Activated CD8-positive, alpha-beta memory T cell treated with anti-CD3 and anti-CD28 coated beads, Interleukin-2, amount 50 U/mL, for 24 hours (primary cell): ENCODE results near the gene ABCF3.

Experiments
- DNase-seq: peaks from one replicate; pipeline ENCODE4 v3.0.0-alpha.2; 2020; ENCODE audit errors: extremely low read depth

The ABCF3 gene

GRCh38 chr3:184168363-184169120 is 17.5 kb upstream of the ABCF3 start:
- DNase-seq: no peak

DNA sequence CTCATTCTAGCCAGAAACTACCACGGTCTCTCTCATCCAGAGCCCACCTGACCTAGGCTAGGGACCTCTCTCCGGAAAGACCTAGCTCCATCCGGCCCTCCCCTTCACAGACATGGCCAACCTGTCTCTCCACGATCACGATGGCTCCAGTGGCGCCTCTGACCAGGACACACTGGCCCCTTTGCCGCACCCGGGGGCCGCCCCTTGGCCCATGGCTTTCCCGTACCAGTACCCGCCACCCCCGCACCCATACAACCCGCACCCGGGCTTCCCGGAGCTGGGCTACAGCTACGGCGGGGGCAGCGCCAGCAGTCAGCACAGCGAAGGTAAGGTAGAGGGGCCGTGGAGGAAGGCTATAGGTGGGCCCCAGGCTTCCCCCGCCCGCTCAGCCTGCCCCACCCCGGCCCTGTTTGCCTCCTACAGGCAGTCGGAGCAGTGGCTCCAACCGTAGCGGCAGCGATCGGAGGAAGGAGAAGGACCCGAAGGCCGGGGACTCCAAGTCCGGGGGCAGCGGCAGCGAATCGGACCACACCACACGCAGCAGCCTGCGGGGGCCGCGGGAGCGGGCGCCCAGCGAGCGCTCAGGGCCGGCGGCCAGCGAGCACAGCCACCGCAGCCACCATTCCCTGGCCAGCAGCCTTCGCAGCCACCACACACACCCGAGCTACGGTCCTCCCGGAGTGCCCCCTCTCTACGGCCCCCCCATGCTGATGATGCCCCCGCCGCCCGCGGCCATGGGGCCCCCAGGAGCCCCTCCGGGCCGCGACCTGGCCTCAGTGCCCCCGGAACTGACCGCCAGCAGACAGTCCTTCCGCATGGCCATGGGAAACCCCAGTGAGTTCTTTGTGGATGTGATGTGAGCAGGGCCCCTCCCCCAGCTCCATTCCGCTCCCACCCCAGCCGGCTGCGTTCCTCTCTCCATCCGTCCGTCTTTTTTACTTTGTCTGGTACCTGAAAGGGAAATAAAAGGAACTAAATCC is 15.8 kb upstream of the ABCF3 start:
- no peak for DNase-seq

GRCh38 chr3:184171562-184171961 is 14.4 kb upstream of the ABCF3 start:
- no peak for DNase-seq

GRCh38 chr3:184172681-184173373 is 13.2 kb upstream of the ABCF3 start:
- DNase-seq: no peak

DNA sequence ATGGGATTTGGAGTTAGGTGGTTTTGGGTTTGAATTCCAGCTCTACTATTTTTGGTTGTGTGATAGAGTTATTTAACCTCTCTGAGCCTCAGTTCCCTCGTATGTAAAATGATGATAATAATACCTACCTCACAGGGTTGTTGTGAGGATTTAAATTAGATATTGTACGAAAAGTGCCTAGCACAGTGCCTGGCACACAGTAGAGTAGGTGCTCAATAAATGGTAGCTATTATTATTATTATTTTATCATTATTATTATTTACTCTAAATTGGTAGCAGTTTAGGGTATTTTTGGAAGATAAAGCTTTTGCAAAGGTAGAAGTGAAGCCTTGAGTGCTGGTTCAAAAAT is 12.7 kb upstream of the ABCF3 start:
- DNase-seq: no peak

GRCh38 chr3:184174284-184174645 is 11.7 kb upstream of the ABCF3 start:
- no peak for DNase-seq

DNA sequence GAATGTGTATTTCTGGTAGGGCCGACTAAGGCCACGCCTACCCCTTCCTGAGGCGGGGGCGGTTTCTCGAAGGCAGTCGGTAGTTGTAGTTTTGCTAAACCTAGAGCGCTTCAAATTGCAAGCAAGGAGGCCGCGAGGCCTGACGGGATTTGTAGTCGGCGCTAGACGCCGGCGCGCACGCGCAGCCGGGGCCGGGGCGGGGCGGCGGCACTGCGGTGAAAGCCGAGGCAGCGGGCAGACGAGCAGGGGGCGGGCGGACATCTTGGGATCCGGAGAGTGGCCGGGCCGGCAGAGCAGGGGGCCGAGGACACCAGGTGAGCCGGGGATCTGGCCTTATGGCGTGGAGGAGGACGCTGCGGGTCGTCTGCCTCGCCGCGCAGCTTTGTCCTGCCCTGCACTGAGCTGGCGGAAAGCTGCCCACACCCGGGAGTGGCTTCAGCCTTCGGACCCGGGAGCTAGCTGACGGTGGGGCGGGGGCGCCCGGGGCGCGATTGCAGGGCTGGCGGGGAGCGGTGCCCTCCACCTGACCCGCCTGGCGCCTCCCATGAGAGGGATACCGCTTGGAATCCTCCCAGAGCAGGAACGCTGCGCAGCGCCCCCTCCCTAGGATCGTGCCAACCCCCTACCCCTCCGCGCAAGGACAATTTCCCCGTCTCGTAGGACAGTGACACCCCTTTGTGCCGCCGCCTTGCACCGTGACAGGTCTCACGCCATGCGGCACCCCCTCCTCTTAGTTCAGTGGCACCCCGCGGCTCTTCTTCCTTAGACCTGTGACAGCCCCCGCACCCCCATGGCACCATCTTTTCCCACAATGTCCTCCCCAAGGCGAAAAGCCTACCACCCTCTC is 11.1 kb upstream of the ABCF3 start, which contains the start of gene AP2M1:
Gene AP2M1, plus strand, starts transcription at position 210 of the 847 bp plus-strand sequence. CDS start 2,139 bp downstream, outside the sequence.
- DNase-seq: peak; percentile 90

DNA sequence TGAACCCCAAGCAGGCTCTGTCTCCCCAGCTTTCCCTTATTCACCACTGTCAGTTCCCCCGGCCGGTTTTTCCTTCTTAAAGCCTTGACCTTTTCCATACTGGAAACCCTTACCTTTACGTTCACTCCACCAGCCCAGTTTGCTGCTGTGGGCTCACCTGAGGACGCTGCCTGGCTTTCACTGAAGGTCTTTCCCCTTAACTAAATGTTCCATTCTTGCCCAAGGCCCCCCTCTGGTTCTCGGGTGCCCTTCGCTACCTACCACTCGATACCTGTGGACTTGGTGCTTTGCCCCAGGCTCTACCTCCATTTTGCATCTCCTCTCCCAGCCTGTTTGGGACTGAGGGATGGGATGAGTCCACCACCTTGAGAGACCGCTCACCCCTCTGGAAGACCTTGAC is 10.5 kb upstream of the ABCF3 start:
- no peak for DNase-seq

GRCh38 chr3:184175981-184176376 is 10.0 kb upstream of the ABCF3 start:
- no peak for DNase-seq

DNA sequence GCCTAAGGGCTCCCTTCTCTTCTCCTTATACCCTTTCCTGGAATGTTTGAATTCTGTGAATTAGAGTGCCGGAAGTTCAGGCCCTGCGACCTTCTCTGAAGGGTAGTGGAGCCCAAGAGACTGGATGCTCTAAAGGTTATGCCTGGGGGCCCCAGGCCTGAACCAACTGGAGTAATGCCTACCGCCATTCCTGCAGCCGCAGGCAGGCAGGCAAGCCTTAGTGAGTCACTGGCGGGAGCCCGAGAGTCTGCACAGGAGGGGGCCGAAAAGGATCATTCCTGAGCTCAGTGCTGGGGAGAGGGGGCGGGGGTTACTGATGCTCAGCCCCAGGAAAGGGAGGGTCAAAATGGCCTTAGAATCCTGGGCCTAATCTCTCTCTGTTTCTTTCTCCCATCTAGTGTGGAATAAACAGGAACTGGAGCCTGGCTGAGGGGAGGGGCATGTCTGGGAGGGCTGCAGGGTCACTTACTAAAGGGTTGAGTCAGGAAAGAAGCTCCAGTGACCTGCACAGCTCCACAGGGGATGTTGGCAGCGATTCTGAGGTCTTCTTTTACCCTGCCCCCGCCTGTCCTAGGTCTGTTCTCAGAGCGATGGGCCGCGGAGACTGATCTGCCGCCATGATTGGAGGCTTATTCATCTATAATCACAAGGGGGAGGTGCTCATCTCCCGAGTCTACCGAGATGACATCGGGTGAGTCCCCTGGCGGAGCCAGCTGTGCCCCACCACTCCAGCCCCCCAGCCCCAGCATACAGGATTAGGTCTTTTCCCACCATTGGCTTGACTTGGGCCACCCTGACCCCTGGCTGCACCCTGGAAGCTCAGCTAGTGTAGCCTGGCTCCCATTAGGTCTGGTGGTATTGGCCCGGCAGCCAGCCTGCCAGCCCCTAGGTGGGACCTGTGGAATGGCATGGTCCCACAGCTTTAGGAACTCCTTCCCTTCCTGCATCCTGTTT is 9.3 kb upstream of the ABCF3 start:
- no peak for DNase-seq

DNA sequence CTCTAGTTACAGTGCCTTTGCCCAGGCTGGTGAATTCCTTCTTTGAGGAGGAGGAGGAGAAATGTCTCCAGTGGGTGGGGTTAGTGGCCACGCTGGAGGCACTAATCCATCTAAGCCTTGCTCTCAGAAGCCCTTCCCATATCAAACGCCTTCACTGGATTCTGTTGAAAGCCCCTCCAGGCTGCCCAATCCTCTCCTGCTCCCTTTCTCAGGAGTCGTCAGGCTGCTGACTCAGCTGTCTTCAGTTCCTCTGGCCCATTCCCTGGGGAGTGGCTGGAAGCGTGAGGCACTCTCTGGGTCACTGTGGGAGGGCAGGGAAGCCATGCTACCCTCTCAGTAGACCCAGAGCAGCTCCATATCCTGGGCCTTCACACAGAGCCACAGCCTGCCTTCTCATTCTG is 8.7 kb upstream of the ABCF3 start:
- no peak for DNase-seq

GRCh38 chr3:184177767-184178306 is 8.2 kb upstream of the ABCF3 start:
- no peak for DNase-seq

- no peak for DNase-seq
Observed at GRCh38 chr3:184178521-184179138, 7.4 kb upstream of the ABCF3 start.

- no peak for DNase-seq
Observed at GRCh38 chr3:184180165-184180564, 5.8 kb upstream of the ABCF3 start.

GRCh38 chr3:184181596-184181995 is 4.4 kb upstream of the ABCF3 start:
- no peak for DNase-seq

- no peak for DNase-seq
Observed at GRCh38 chr3:184183679-184184078, 2.3 kb upstream of the ABCF3 start.

DNA sequence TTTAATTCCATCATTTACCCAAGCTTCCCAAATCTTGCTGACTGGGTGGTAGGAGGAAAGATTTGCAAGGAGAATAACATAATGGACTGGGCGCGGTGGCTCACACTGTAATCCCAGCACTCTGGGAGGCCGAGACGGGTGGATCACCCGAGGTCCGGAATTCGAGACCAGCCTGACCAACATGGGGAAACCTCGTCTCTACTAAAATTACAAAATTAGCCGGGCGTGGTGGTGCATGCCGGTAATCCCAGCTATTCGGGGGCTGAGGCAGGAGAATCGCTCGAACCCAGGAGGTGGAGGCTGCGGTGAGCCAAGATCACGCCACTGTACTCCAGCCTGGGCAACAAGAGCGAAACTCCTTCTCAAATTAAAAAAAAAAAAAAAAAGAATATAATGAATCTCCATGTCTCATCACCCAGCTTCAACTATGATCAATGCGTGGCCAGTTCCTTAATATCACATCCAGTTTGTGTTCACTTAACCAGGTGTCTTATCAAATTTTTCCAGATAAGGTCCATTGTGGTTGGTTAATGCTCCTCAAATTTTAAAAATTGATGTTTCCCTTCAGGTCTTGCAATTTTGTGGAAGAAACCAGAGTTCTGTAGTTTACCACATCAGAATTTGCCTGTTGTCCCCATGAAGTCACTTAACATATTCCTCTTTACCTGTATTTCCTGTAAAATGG is 1.3 kb upstream of the ABCF3 start:
- no peak for DNase-seq

GRCh38 chr3:184185461-184186183 is 377 bp upstream of the ABCF3 start:
- peak; percentile 95 for DNase-seq
